Upper lobe of left lung (tissue), 6 donors: Measurements from ENCODE around the gene CPLANE1. TPM values are rescaled to one million over a fixed set of nuclear protein-coding genes. Genes with fewer than 3 reads are reported as not detected.
"Not testable (repeated sequence)": the region's sequence is repeated elsewhere in the genome, so short reads cannot be mapped to it uniquely, and the experiment has no call there.

Experiments used
- ATAC-seq, 2 donors: fragments of 200-7000 bp; cut with Tn5 transposase; one replicate each; pipeline ENCODE4 v1.9.1; 2022; ENCODE audit warnings: mild to moderate bottlenecking in 2 of 2, moderate library complexity in 2 of 2; ENCODE audit not compliant: low FRiP score in 2 of 2
- DNase-seq, 2 donors: peaks; one replicate each; pipeline ENCODE4 v3.0.0-alpha.2; 2019 to 2020
- H3K27ac ChIP-seq, 4 donors: fragments of 200-600 bp; sonication (generic); one replicate each; pipeline ENCODE4 v1.5.1; 2016 to 2019
- H3K27me3 ChIP-seq, 4 donors: fragments of 200-600 bp; sonication (generic); one replicate each; pipeline ENCODE4 v1.5.1; 2017 to 2019
- H3K36me3 ChIP-seq, 4 donors: fragments of 200-600 bp; sonication (generic); one replicate each; pipeline ENCODE4 v1.5.1; 2016 to 2019
- H3K4me1 ChIP-seq, 4 donors: fragments of 200-600 bp; sonication (generic); one replicate each; pipeline ENCODE4 v1.5.1; 2018 to 2019
- H3K4me3 ChIP-seq, 4 donors: fragments of 200-600 bp; sonication (generic); one replicate each; pipeline ENCODE4 v1.5.1; 2017 to 2019; ENCODE audit warnings: mild to moderate bottlenecking in 2 of 4, moderate library complexity in 1 of 4
- H3K9me3 ChIP-seq, 4 donors: fragments of 200-600 bp; sonication (generic); one replicate each; pipeline ENCODE4 v1.5.1; 2018 to 2019
- CTCF ChIP-seq, 6 experiments: fragments of 450-650 bp in 4 of 6; fragments of 200-600 bp in 2 of 6; sonication (generic) in 2 of 6; IDR thresholded peaks; one replicate each; pipeline ENCODE4 v1.5.1; 2016 to 2019; ENCODE audit warnings: antibody characterized with exemption in 6 of 6
- EP300 ChIP-seq, 4 donors: sonication (generic); formaldehyde crosslinking; IDR thresholded peaks; one replicate each; pipeline ENCODE4 v1.5.1; 2017; ENCODE audit warnings: antibody characterized with exemption in 4 of 4, control low read depth in 2 of 4
- POLR2A ChIP-seq, 4 donors: fragments of 450-650 bp; IDR thresholded peaks; one replicate each; pipeline ENCODE4 v1.5.1; 2016 to 2017; ENCODE audit warnings: antibody characterized with exemption in 4 of 4, mild to moderate bottlenecking in 2 of 4
- POLR2AphosphoS5 ChIP-seq, 2 donors: sonication (generic); formaldehyde crosslinking; IDR thresholded peaks; one replicate each; pipeline ENCODE4 v1.5.1; 2017; ENCODE audit warnings: antibody characterized with exemption in 2 of 2
- WGBS, 2 donors: methylation state at CpG; one replicate each; pipeline ENCODE4 v1.1.5; 2017 to 2018; 5-methylcytosine and 5-hydroxymethylcytosine counted together
- total RNA-seq, 6 donors: library from RNA; depleted of rRNA in 4 of 6; stranded (reverse); fragments of >200 nt in 4 of 6; gene quantifications; one replicate each; pipeline versions ENCODE4 v1.1.0 to v1.2.1, GENCODE V29; 2016 to 2021
- donor health status: DM: no; HTN: no; CAD: no; lungs with moderate emphysema.
- donor health status: DM: no; HTN: yes; CAD: no; lungs with severe emphysema.

CPLANE1 gene
- total RNA-seq, 6 donors from 2014 or later, result 15.5 to 58.0 (median 27.5) TPM

- TF ChIP-seq EP300 (IDR thresholded peaks at IDR 0.05) (no peak), POLR2AphosphoS5 (IDR thresholded peaks at IDR 0.05) (no peak), POLR2A (IDR thresholded peaks at IDR 0.05) (no peak), CTCF (IDR thresholded peaks at IDR 0.05) (no peak)
These were observed 145.9 kb downstream of the CPLANE1 start for GRCh38 chr5:37103302-37103701.

GRCh38 chr5:37099267-37099666, 149.9 kb downstream of the CPLANE1 start:
- WGBS, 2 donors, result 95 to 99% methylated on average over 5 of the region's 5 CpGs
- not testable (repeated sequence) for H3K9me3 ChIP-seq, DNase-seq, H3K27me3 ChIP-seq, H3K4me3 ChIP-seq, H3K36me3 ChIP-seq, ATAC-seq, H3K4me1 ChIP-seq, H3K27ac ChIP-seq

More at GRCh38 chr5:37103302-37103701, 145.9 kb downstream of the CPLANE1 start:
- Histone ChIP-seq H3K27ac (no peak overlapping the region), H3K4me3 (no peak overlapping the region), H3K4me1 (no peaks in the 10 kb centered on the region), H3K9me3 (peaks cover 0 to 2% (median 0%) of the 10 kb centered on the region in 4 donors), H3K36me3 (peaks cover 0 to 35% (median 20%) of the 10 kb centered on the region in 4 donors), H3K27me3 (no peaks in the 10 kb centered on the region)
- whole genome bisulfite sequencing, 2 donors, result 91 to 92% methylated on average over 2 of the region's 2 CpGs
- no peak for ATAC-seq
- no peak for DNase-seq

- not testable (repeated sequence) for H3K27me3 ChIP-seq, DNase-seq, H3K36me3 ChIP-seq, H3K9me3 ChIP-seq, ATAC-seq, H3K27ac ChIP-seq, H3K4me3 ChIP-seq, H3K4me1 ChIP-seq
- WGBS, 2 donors, result 73 to 75% methylated on average over 4 of the region's 4 CpGs
These were observed 155.4 kb downstream of the CPLANE1 start for GRCh38 chr5:37093795-37094194.

GRCh38 chr5:37090781-37091180, 158.4 kb downstream of the CPLANE1 start:
- H3K4me1 ChIP-seq, result no peaks in the 10 kb centered on the region
- DNase-seq (no peak), ATAC-seq (no peak)
- no peaks in the 10 kb centered on the region for H3K27me3 ChIP-seq
- H3K27ac ChIP-seq, result no peak overlapping the region
- WGBS, 2 donors, result 86 to 89% methylated on average over 2 of the region's 2 CpGs
- no peaks in the 10 kb centered on the region for H3K9me3 ChIP-seq
- no peak overlapping the region for H3K4me3 ChIP-seq
- H3K36me3 ChIP-seq, result no peaks in the 10 kb centered on the region
- TF ChIP-seq EP300 (IDR thresholded peaks at IDR 0.05), result no peak
- no peak for TF ChIP-seq POLR2A (IDR thresholded peaks at IDR 0.05)
- no peak for TF ChIP-seq POLR2AphosphoS5 (IDR thresholded peaks at IDR 0.05)
- TF ChIP-seq CTCF (IDR thresholded peaks at IDR 0.05), result no peak

DNA sequence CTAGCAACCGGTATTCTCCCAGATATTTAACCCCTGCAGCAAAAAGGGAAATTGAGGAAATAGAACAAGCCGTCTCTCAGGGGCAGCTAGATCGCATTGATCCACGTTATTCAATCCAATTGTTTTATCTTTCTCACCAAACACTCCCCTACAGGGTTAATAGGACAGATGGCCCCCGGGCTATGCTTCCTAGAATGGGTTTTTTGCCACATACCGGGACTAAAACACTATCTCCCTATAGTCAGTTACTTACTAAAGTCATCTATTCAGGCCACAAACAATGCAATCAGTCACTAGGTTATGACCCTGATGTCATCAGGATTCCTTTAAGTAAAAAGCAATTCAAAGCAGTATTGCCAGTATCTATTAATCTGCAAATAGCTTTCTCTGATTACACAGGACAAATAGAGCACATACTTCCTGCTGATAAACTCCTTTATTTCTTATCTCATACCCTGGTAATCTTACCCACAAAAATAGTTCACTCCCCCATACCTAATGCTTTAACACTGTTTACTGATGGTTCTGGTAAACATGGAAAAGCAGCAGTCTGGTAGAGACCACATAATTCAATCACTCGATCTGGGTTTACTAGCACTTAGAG, 159.0 kb downstream of the CPLANE1 start:
- WGBS, 2 donors, result 68% methylated on average over 7 of the region's 7 CpGs
- H3K4me1 ChIP-seq, result no peaks in the 10 kb centered on the region
- no peaks in the 10 kb centered on the region for H3K9me3 ChIP-seq
- no peak for DNase-seq
- no peak for TF ChIP-seq CTCF (IDR thresholded peaks at IDR 0.05)
- no peak for TF ChIP-seq EP300 (IDR thresholded peaks at IDR 0.05)
- TF ChIP-seq POLR2AphosphoS5 (IDR thresholded peaks at IDR 0.05), result no peak
- no peak for TF ChIP-seq POLR2A (IDR thresholded peaks at IDR 0.05)
- ATAC-seq, result no peak
- no peak overlapping the region for H3K4me3 ChIP-seq
- no peaks in the 10 kb centered on the region for H3K36me3 ChIP-seq
- no peaks in the 10 kb centered on the region for H3K27me3 ChIP-seq
- H3K27ac ChIP-seq, result no peak overlapping the region

DNA sequence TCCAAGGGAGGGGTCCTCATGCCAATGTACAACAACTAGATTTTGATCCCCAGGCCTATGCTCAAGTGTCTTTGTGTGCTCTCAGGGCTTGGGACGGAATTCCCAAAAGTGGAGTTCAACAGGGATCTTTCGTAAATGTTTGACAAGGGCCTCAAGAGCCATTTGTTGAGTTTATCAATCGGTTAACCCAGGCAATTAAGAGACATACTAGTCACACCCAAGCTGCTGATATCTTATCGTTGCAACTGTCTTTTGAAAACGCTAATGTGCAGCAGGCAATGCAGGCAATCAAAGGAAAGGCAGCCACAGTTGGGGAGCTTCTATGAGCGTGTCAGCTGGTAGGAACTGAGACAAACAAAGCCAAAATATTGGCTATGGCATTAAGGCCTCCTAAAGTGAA, 161.2 kb downstream of the CPLANE1 start:
- no peak overlapping the region for H3K4me3 ChIP-seq
- no peaks in the 10 kb centered on the region for H3K9me3 ChIP-seq
- no peaks in the 10 kb centered on the region for H3K36me3 ChIP-seq
- no peaks in the 10 kb centered on the region for H3K27me3 ChIP-seq
- DNase-seq, result no peak
- 86 to 87% methylated on average over 6 of the region's 6 CpGs for WGBS, 2 donors
- no peak overlapping the region for H3K27ac ChIP-seq
- ATAC-seq, result no peak
- no peaks in the 10 kb centered on the region for H3K4me1 ChIP-seq
- TF ChIP-seq POLR2A (IDR thresholded peaks at IDR 0.05), result no peak
- TF ChIP-seq EP300 (IDR thresholded peaks at IDR 0.05), result no peak
- TF ChIP-seq POLR2AphosphoS5 (IDR thresholded peaks at IDR 0.05), result no peak
- TF ChIP-seq CTCF (IDR thresholded peaks at IDR 0.05), result no peak
